ENCODE results near the gene TEAD4. TPM values are rescaled to one million over a fixed set of nuclear protein-coding genes. Genes with fewer than 3 reads are reported as not detected.

TEAD4 gene
- total and polyA plus RNA-seq, 9 donors = 3.6 to 19.9 (median 6.7) TPM

- no peak for DNase-seq
- Histone ChIP-seq H3K27me3 (no peaks in the 10 kb centered on the region), H3K4me1 (ENCODE audit: insufficient read depth) (no peaks in the 10 kb centered on the region), H3K36me3 (no peaks in the 10 kb centered on the region), H3K4me3 (no peak overlapping the region), H3K27ac (no peak overlapping the region), H3K9me3 (no peaks in the 10 kb centered on the region)
- intact Hi-C loops (cut with DNase I) = no loop called here
- no peak for TF ChIP-seq EP300 (IDR thresholded peaks at IDR 0.05)
- TF ChIP-seq POLR2A (IDR thresholded peaks at IDR 0.05) = no peak
- no peak for TF ChIP-seq CTCF (IDR thresholded peaks at IDR 0.05)
- WGBS, 3 donors = 74 to 79% (median 77%) methylated on average over 16 of the region's 16 CpGs
Measured at GRCh38 chr12:3014641-3015040, 55.4 kb downstream of the TEAD4 start.

- TF ChIP-seq CTCF (IDR thresholded peaks at IDR 0.05) = no peak
- TF ChIP-seq POLR2A (IDR thresholded peaks at IDR 0.05) = no peak
- no peak for TF ChIP-seq EP300 (IDR thresholded peaks at IDR 0.05)
- H3K36me3 ChIP-seq = no peaks in the 10 kb centered on the region
- no peak for DNase-seq
- H3K4me1 ChIP-seq (ENCODE audit: insufficient read depth) = no peaks in the 10 kb centered on the region
- H3K27me3 ChIP-seq = no peaks in the 10 kb centered on the region
- intact Hi-C loops (cut with DNase I) = no loop called here
- no peak overlapping the region for H3K27ac ChIP-seq
- H3K4me3 ChIP-seq = no peak overlapping the region
- H3K9me3 ChIP-seq = no peaks in the 10 kb centered on the region
- 94 to 97% (median 97%) methylated on average over 12 of the region's 12 CpGs for WGBS, 3 donors
Measured at GRCh38 chr12:3015356-3015755, 56.2 kb downstream of the TEAD4 start.

GRCh38 chr12:3016191-3016590, 57.0 kb downstream of the TEAD4 start:
- no peaks in the 10 kb centered on the region for H3K9me3 ChIP-seq
- H3K27ac ChIP-seq = no peak overlapping the region
- H3K27me3 ChIP-seq = no peaks in the 10 kb centered on the region
- TF ChIP-seq CTCF (IDR thresholded peaks at IDR 0.05) (no peak), EP300 (IDR thresholded peaks at IDR 0.05) (no peak), POLR2A (IDR thresholded peaks at IDR 0.05) (no peak)
- no peaks in the 10 kb centered on the region for H3K36me3 ChIP-seq
- DNase-seq = no peak
- 81 to 84% (median 83%) methylated on average over 8 of the region's 8 CpGs for WGBS, 3 donors
- H3K4me3 ChIP-seq = no peak overlapping the region
- intact Hi-C loops (cut with DNase I) = no loop called here
- H3K4me1 ChIP-seq (ENCODE audit: insufficient read depth) = no peaks in the 10 kb centered on the region

- Histone ChIP-seq H3K4me1 (ENCODE audit: insufficient read depth) (no peaks in the 10 kb centered on the region), H3K27me3 (no peaks in the 10 kb centered on the region), H3K27ac (no peak overlapping the region), H3K9me3 (no peaks in the 10 kb centered on the region), H3K36me3 (no peaks in the 10 kb centered on the region), H3K4me3 (no peak overlapping the region)
- intact Hi-C loops (cut with DNase I) = no loop called here
- DNase-seq = no peak
- TF ChIP-seq EP300 (IDR thresholded peaks at IDR 0.05) (no peak), POLR2A (IDR thresholded peaks at IDR 0.05) (no peak), CTCF (IDR thresholded peaks at IDR 0.05) (no peak)
- 92 to 93% (median 92%) methylated on average over 11 of the region's 11 CpGs for WGBS, 3 donors
Measured at GRCh38 chr12:3017281-3017680, 58.1 kb downstream of the TEAD4 start.
